ENCODE data around the gene STXBP6.

STXBP6 gene

GRCh38 chr14:24952851-24953666 lies 96.9 kb downstream of the STXBP6 start:
- TF ChIP-seq, protein P1, sequence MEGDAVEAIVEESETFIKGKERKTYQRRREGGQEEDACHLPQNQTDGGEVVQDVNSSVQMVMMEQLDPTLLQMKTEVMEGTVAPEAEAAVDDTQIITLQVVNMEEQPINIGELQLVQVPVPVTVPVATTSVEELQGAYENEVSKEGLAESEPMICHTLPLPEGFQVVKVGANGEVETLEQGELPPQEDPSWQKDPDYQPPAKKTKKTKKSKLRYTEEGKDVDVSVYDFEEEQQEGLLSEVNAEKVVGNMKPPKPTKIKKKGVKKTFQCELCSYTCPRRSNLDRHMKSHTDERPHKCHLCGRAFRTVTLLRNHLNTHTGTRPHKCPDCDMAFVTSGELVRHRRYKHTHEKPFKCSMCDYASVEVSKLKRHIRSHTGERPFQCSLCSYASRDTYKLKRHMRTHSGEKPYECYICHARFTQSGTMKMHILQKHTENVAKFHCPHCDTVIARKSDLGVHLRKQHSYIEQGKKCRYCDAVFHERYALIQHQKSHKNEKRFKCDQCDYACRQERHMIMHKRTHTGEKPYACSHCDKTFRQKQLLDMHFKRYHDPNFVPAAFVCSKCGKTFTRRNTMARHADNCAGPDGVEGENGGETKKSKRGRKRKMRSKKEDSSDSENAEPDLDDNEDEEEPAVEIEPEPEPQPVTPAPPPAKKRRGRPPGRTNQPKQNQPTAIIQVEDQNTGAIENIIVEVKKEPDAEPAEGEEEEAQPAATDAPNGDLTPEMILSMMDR (conservative IDR thresholded peaks at IDR 0.05; ENCODE audit: low read depth, low read length), result peak; percentile 23
- no peak for DNase-seq (ENCODE audit: low read depth)

DNA sequence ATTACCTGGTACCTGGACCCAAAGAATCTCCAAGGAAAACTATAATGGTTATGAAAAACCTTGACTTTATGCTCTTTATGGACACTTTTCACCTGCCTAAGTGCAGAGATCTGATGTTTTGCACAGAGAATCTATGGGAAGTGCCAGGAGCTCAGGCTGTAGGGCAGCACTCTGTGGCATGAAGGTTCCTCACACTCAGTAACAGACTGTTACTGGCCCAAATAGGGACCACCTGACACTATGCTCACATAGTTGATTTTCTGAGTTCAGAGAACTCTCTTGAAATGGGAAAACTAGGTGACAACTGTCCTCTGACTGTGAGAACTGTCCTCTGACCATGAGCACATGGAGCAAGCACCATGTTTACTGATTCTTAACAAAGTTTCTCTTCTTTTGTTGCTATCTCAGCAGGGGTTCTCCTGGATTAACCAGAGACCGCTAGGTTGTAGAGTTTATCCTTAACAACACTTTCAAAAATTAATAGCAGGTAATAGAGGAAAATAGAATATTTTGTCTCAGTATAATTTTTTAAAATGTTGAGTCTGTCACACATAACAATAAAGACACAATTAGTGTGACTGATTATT lies 101.6 kb downstream of the STXBP6 start:
- TF ChIP-seq, protein P1 (conservative IDR thresholded peaks at IDR 0.05; ENCODE audit: low read depth, low read length), result no peak
- H3K4me3 ChIP-seq (ENCODE audit: low read depth, low read length), result no peak overlapping the region
- DNase-seq (ENCODE audit: low read depth), result no peak

More at GRCh38 chr14:24952851-24953666, 96.9 kb downstream of the STXBP6 start:
- no peak overlapping the region for H3K4me3 ChIP-seq (ENCODE audit: low read depth, low read length)

DNA sequence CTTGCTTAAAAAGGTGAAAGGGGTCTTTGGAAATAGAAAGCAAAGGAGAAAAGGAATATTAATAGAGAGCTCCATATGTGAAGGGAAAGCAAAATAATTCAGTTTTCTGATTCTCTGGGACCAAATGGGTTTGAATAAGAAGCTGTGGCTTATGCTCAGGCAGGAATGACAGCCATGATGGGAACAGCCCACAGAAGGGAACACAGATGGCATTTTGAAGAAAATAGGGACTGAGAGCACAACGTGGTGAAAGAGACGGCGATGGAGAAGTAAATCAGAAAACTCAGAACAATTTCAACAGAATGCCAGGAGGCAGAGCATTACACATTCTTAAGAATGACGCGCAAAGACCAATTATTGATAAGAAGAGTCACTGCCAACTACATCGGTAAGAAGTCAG lies 102.8 kb downstream of the STXBP6 start:
- DNase-seq (ENCODE audit: low read depth), result no peak
- TF ChIP-seq, protein P1 (conservative IDR thresholded peaks at IDR 0.05; ENCODE audit: low read depth, low read length), result no peak
- no peak overlapping the region for H3K4me3 ChIP-seq (ENCODE audit: low read depth, low read length)

DNA sequence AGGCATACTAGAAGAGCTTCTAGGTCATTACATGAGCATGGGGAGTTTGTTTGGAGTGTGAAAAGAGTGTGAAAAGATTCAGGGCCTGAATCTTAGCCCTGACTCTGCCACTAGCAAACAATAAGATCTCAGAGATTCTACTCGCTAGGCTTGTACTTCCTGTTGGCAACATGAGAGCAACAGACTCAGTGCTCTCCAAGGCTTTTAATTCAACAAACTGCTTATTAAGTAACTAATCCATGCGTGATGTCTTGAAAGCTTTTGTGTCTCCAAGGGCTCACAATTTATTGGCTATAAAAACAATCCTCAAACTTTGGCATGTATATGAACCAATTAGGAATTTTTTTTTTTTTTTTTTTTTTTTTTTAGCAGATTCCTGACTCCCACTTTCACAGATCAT lies 105.1 kb downstream of the STXBP6 start:
- TF ChIP-seq, protein P1 (conservative IDR thresholded peaks at IDR 0.05; ENCODE audit: low read depth, low read length), result no peak
- DNase-seq (ENCODE audit: low read depth), result no peak
- no peak overlapping the region for H3K4me3 ChIP-seq (ENCODE audit: low read depth, low read length)

DNA sequence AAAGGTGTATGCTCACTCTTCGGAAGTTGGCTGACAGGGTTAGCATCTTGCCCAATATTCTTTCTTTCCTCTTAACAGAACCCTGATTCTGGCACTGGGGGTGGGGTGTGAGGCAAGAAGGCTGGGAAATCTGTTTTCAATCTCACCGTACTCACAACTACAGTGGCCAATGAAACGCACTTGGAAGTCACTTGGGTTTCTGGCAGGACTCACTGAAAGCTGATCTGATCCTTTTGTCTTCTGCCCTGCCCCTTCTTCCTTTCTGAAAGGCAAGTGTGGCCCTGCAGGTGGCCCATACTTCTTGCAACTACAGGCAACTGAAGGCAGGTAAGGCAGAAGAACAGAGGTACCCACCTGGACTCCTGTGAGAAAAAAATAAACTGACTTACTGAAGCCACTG lies 106.9 kb downstream of the STXBP6 start:
- DNase-seq (ENCODE audit: low read depth), result no peak
- TF ChIP-seq, protein P1 (conservative IDR thresholded peaks at IDR 0.05; ENCODE audit: low read depth, low read length), result no peak
- no peak overlapping the region for H3K4me3 ChIP-seq (ENCODE audit: low read depth, low read length)

- TF ChIP-seq, protein P1 (conservative IDR thresholded peaks at IDR 0.05; ENCODE audit: low read depth, low read length), result no peak
- H3K4me3 ChIP-seq (ENCODE audit: low read depth, low read length), result no peak overlapping the region
- no peak for DNase-seq (ENCODE audit: low read depth)
Measured at GRCh38 chr14:24941719-24942118, 108.2 kb downstream of the STXBP6 start.
